CD4-positive, alpha-beta T cell treated with Interleukin-12 subunit alpha and Interleukin-12 subunit beta, for 1 hour (primary cell): ENCODE measurements around the gene KDM4F.

ENCODE experiments used
- DNase-seq: peaks from one replicate; pipeline ENCODE4 v3.0.0-alpha.2; 2020

KDM4F gene

GRCh38 chr11:95066716-95067038, 17.5 kb downstream of the KDM4F start, which contains the start of gene SRSF8:
TSS of gene SRSF8 (plus strand) at chr11:95066919. CDS start at chr11:95067227, 308 bp downstream.
- no peak for DNase-seq

- peak; percentile 76 for DNase-seq
These were observed 18.0 kb downstream of the KDM4F start for GRCh38 chr11:95067039-95067840.

- DNase-seq, result no peak
These were observed 18.6 kb downstream of the KDM4F start for GRCh38 chr11:95067841-95068219.

- DNase-seq, result peak; percentile 87
These were observed 19.3 kb downstream of the KDM4F start for GRCh38 chr11:95068549-95068948.

- DNase-seq, result no peak
These were observed 21.2 kb downstream of the KDM4F start for GRCh38 chr11:95070471-95070870.

- DNase-seq, result no peak
These were observed 23.7 kb downstream of the KDM4F start for GRCh38 chr11:95072948-95073347.

GRCh38 chr11:95074792-95075563, 25.8 kb downstream of the KDM4F start:
- DNase-seq, result no peak

GRCh38 chr11:95076416-95076815, 27.2 kb downstream of the KDM4F start:
- DNase-seq, result no peak

- no peak for DNase-seq
These were observed 27.8 kb downstream of the KDM4F start for GRCh38 chr11:95076981-95077380.

GRCh38 chr11:95078526-95078925, 29.3 kb downstream of the KDM4F start:
- DNase-seq, result no peak

GRCh38 chr11:95081010-95081409, 31.8 kb downstream of the KDM4F start:
- no peak for DNase-seq

- no peak for DNase-seq
These were observed 32.2 kb downstream of the KDM4F start for GRCh38 chr11:95081412-95081811.

GRCh38 chr11:95082576-95083001, 33.4 kb downstream of the KDM4F start:
- no peak for DNase-seq

- DNase-seq, result no peak
These were observed 35.3 kb downstream of the KDM4F start for GRCh38 chr11:95084509-95084908.

- no peak for DNase-seq
These were observed 36.0 kb downstream of the KDM4F start for GRCh38 chr11:95085117-95085816.

GRCh38 chr11:95086151-95086550, 36.9 kb downstream of the KDM4F start:
- no peak for DNase-seq

GRCh38 chr11:95086836-95087570, 37.8 kb downstream of the KDM4F start:
- no peak for DNase-seq

- DNase-seq, result peak; percentile 42
These were observed 39.9 kb downstream of the KDM4F start for GRCh38 chr11:95088946-95089619.

- DNase-seq, result peak; percentile 87
These were observed 40.7 kb downstream of the KDM4F start, which contains the start of gene ENDOD1 for GRCh38 chr11:95089620-95090542. TSS of gene ENDOD1 (plus strand) at chr11:95089846. CDS start at chr11:95089928, 82 bp downstream.

GRCh38 chr11:95091663-95092180, 42.5 kb downstream of the KDM4F start:
- DNase-seq, result no peak
